Progenitor cell of endocrine pancreas (in vitro differentiated cells): ENCODE measurements around the gene ACTL10. TPM values are rescaled to one million over a fixed set of nuclear protein-coding genes. Genes with fewer than 3 reads are reported as not detected.

Experiments used
- DNase-seq: peaks from one replicate; pipeline ENCODE4 v3.0.0; 2021; ENCODE audit warnings: low spot score; ENCODE audit not compliant: unreplicated experiment
- H3K27ac Mint-ChIP-seq: 2 replicates; pipeline ENCODE4 v1.8.0; 2021; ENCODE audit warnings: mild to moderate bottlenecking, moderate library complexity, mixed read lengths
- H3K27me3 Mint-ChIP-seq: 2 replicates; pipeline ENCODE4 v1.8.0; 2021; ENCODE audit warnings: mixed read lengths
- H3K36me3 Mint-ChIP-seq: 2 replicates; pipeline ENCODE4 v1.8.0; 2022; ENCODE audit warnings: mixed read lengths; ENCODE audit not compliant: insufficient read depth
- H3K4me1 Mint-ChIP-seq: 2 replicates; pipeline ENCODE4 v1.8.0; 2021; ENCODE audit warnings: low read depth, mixed read lengths
- H3K4me3 Mint-ChIP-seq: 2 replicates; pipeline ENCODE4 v1.8.0; 2021; ENCODE audit warnings: low read depth, mild to moderate bottlenecking, moderate library complexity, mixed read lengths
- H3K9me3 Mint-ChIP-seq: 2 replicates; pipeline ENCODE4 v1.8.0; 2021; ENCODE audit warnings: low read depth, mixed read lengths
- total RNA-seq: library from RNA; stranded (reverse); gene quantifications from 2 replicates; pipeline ENCODE4 v1.2.1, GENCODE V29; 2021
- TF ChIP-seq, protein P1 (sequence below): fragments of 200-600 bp; sonication (generic); IDR thresholded peaks from one replicate; pipeline ENCODE4 v1.5.0; 2021; ENCODE audit warnings: antibody characterized with exemption, mild to moderate bottlenecking; ENCODE audit not compliant: unreplicated experiment

The ACTL10 gene
- total RNA-seq, 1 donor from 2014 or later, result 0.36 TPM

DNA sequence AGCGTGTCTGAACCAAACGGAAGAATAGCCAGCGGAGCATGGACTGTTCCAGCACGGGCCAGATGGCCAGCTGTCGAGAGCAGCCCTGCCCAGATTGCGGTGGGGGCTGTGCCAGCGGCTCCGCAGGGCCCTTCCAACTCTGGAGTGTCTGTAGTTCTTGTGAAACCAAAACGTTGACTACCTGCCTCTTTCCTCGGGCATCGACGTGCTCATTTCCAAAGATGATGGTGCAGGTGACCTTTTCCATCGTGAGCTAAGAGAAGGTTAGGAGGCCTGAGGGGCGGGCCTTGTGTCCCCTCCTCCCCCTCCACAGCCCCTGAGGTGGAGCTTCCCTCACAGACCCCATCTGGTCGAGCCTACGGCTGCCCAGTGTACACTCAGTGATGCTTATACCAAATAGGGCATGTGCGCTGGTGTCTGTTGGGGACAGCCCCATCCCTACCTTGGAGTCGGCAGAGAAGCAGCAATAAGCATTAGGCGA lies 17.5 kb upstream of the ACTL10 start:
- no peak for DNase-seq
- H3K4me1 Mint-ChIP-seq, result peaks cover 49% of the 10 kb centered on the region
- TF ChIP-seq, protein P1, sequence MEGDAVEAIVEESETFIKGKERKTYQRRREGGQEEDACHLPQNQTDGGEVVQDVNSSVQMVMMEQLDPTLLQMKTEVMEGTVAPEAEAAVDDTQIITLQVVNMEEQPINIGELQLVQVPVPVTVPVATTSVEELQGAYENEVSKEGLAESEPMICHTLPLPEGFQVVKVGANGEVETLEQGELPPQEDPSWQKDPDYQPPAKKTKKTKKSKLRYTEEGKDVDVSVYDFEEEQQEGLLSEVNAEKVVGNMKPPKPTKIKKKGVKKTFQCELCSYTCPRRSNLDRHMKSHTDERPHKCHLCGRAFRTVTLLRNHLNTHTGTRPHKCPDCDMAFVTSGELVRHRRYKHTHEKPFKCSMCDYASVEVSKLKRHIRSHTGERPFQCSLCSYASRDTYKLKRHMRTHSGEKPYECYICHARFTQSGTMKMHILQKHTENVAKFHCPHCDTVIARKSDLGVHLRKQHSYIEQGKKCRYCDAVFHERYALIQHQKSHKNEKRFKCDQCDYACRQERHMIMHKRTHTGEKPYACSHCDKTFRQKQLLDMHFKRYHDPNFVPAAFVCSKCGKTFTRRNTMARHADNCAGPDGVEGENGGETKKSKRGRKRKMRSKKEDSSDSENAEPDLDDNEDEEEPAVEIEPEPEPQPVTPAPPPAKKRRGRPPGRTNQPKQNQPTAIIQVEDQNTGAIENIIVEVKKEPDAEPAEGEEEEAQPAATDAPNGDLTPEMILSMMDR, result no peak
- H3K9me3 Mint-ChIP-seq, result no peaks in the 10 kb centered on the region
- no peaks in the 10 kb centered on the region for H3K27me3 Mint-ChIP-seq
- H3K4me3 Mint-ChIP-seq, result no peak overlapping the region
- H3K27ac Mint-ChIP-seq, result peak overlapping the region; percentile 84
- H3K36me3 Mint-ChIP-seq, result peaks cover 18% of the 10 kb centered on the region

DNA sequence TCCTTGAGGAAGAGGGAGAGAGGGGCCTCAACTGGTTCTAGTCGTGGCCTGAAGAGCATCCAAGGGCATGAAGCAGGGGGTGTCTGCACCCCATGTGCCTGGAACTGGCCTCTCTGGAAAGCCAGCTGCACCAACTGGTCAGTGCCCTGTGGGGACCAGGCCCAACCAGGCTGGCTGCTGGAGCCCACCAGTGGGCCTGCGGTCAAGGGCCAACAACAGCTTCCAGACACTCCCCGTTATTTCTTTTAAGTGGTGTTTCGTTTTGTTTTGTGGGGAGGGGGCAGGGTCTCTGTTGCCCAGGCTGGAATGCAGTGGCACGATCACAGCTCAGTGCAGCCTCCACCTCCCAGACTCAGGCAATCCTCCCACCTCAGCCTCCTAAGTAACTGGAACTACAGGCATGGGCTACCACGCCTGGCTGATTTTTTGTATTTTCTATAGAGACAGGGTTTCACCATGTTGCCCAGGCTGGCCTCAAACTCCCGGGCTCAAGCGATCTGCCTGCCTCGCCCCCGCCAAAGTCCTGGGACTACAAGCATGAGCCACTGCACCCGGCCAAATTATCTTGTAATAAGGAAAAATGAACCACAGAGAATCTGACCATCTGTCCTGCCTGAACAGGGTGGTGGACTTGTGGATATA lies 16.5 kb upstream of the ACTL10 start:
- Mint-ChIP-seq H3K4me3 (no peak overlapping the region), H3K36me3 (peaks cover 12% of the 10 kb centered on the region), H3K27me3 (no peaks in the 10 kb centered on the region), H3K27ac (peak overlapping the region; percentile 4), H3K4me1 (peaks cover 59% of the 10 kb centered on the region), H3K9me3 (no peaks in the 10 kb centered on the region)
- TF ChIP-seq, protein P1, result no peak
- no peak for DNase-seq

DNA sequence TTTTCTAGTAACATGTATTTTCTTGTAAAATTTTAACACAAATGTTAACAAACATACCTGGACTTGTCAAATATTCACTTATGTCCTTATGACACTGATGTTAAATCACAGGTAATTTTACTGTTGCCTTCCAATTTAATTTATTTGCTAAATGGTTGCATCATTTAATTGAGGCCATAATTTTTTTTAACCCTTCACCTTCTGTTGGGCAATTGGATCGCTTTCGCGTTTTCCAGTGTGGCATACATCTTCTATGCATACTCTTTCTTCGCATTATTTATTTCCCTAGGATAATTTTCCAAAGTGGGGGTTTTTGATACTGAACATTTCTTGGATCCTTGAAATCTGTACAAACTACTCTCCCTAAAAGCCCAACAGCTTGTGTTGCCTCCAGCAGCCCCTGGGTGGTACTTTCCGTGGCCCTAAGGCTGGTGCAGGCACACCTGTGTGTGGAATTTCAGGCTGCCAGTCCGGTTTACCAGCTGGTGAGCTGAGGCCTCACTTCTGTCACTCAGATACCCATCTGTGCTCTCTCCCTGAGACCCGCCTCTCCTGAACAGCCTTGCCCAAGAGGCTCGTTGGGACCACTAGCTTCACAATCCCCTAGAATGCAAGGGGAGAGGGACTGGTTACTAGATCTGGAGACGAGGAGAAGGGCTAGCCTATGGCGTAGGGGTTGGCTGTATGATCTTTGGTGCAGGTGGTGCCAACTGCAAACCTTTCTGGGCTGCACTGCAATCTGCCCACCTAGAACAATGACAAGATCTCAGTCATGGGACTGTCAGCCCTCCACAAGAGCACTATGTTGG lies 15.8 kb upstream of the ACTL10 start:
- H3K4me3 Mint-ChIP-seq, result no peak overlapping the region
- no peaks in the 10 kb centered on the region for H3K27me3 Mint-ChIP-seq
- TF ChIP-seq, protein P1, result no peak
- no peak for DNase-seq
- peak overlapping the region; percentile 86 for H3K27ac Mint-ChIP-seq
- H3K9me3 Mint-ChIP-seq, result no peaks in the 10 kb centered on the region
- H3K36me3 Mint-ChIP-seq, result peaks cover 5% of the 10 kb centered on the region
- peaks cover 59% of the 10 kb centered on the region for H3K4me1 Mint-ChIP-seq

DNA sequence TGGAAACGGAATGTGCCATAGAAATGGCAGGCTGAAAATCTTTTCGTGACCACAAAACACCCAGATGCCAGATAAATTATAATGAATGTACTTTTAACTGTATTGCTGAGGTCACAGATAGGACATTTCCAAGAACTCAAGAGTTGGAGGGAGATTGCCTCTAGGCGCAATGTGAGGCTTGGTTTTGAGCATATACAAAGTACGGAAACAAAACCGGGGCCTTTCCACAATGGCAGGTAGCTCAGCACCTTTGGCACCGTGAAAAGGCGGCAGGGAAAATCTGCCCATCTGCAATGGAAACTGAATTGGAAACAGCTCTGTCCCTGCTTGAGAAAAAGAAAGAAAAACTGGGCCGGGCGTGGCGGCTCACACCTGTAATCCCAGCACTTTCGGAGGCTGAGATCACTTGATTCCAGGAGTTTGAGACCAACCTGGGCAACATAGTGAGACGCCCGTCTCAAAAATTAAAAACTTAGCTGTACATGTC lies 15.1 kb upstream of the ACTL10 start:
- Mint-ChIP-seq H3K4me3 (no peak overlapping the region), H3K27ac (peak overlapping the region; percentile 86), H3K27me3 (no peaks in the 10 kb centered on the region), H3K36me3 (peaks cover 3% of the 10 kb centered on the region), H3K4me1 (peaks cover 59% of the 10 kb centered on the region), H3K9me3 (no peaks in the 10 kb centered on the region)
- TF ChIP-seq, protein P1, result no peak
- DNase-seq, result no peak

DNA sequence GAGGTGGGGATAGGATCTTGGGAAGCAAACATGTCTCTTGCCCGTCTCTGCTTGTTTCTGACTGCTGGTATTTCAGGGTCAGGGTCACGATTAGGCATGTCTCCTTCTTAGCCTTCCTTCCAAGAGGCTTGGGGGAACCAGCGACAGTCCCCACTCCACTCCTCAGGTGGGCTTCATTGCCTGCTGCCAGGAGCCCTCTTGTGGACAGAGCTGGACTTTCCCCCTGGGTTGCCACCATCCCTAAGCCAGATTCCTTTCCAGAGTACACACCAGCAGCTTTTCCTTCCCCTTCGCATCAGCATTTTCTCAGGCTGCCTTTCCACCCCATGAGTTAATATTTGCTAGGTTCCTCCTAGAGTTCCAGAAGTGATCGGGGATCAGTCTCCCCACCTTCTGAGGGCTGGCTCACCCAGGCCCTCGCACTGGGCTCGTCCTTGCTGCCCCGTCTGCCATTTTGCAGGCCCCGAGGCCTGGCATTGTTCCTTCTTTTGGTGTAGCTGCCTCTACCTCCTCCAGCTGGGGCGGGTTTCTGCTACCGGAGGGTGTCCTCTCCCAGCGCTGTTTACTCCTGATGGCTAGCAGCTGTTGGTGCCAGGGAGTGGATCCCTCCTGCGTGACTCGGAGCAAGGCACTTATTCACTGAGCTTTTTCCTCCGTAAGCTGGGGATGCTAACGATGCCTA lies 13.4 kb upstream of the ACTL10 start:
- H3K4me1 Mint-ChIP-seq, result peaks cover 59% of the 10 kb centered on the region

More for the DNA sequence above, 13.4 kb upstream of the ACTL10 start:
- DNase-seq, result peak; percentile 70
- H3K9me3 Mint-ChIP-seq, result no peaks in the 10 kb centered on the region
- H3K4me3 Mint-ChIP-seq, result peak overlapping the region; percentile 12
- peak overlapping the region; percentile 93 for H3K27ac Mint-ChIP-seq
- no peaks in the 10 kb centered on the region for H3K36me3 Mint-ChIP-seq
- no peaks in the 10 kb centered on the region for H3K27me3 Mint-ChIP-seq
- TF ChIP-seq, protein P1, result peak; percentile 98
